ENCODE data around the gene ASIC2. TPM values are rescaled to one million over a fixed set of nuclear protein-coding genes. Genes with fewer than 3 reads are reported as not detected.

Gene ASIC2
- total RNA-seq, 1 experiment from 2014 or later, result 0.09 TPM

GRCh38 chr17:33273743-33274410 lies 19.2 kb downstream of the ASIC2 start:
- Histone ChIP-seq H3K9me3 (ENCODE audit: insufficient read depth, low read depth) (no peaks in the 10 kb centered on the region), H3K9me2 (ENCODE audit: insufficient read depth) (no peaks in the 10 kb centered on the region), H3K79me2 (ENCODE audit: low read depth) (no peaks in the 10 kb centered on the region), H3K27ac (no peak overlapping the region), H4K20me1 (ENCODE audit: insufficient read depth) (no peaks in the 10 kb centered on the region), H3K27me3 (ENCODE audit: insufficient read depth, low read depth) (peaks cover 16% of the 10 kb centered on the region; the same call in 1 of the 2 replicates), H3K36me3 (ENCODE audit: low read depth) (no peaks in the 10 kb centered on the region), H3K4me1 (replicated peaks; ENCODE audit: insufficient read depth) (no peaks in the 10 kb centered on the region), H3K4me3 (no peak overlapping the region), H2AFZ (no peak overlapping the region), H3F3A (ENCODE audit: insufficient read depth, low read depth) (no peaks in the 10 kb centered on the region), H3K4me2 (no peak overlapping the region)
- CTCF ChIA-PET, result no interaction called here
- no peak for TF ChIP-seq EZH2 (IDR thresholded peaks at IDR 0.05; ENCODE audit: low read depth)
- TF ChIP-seq, protein P1, sequence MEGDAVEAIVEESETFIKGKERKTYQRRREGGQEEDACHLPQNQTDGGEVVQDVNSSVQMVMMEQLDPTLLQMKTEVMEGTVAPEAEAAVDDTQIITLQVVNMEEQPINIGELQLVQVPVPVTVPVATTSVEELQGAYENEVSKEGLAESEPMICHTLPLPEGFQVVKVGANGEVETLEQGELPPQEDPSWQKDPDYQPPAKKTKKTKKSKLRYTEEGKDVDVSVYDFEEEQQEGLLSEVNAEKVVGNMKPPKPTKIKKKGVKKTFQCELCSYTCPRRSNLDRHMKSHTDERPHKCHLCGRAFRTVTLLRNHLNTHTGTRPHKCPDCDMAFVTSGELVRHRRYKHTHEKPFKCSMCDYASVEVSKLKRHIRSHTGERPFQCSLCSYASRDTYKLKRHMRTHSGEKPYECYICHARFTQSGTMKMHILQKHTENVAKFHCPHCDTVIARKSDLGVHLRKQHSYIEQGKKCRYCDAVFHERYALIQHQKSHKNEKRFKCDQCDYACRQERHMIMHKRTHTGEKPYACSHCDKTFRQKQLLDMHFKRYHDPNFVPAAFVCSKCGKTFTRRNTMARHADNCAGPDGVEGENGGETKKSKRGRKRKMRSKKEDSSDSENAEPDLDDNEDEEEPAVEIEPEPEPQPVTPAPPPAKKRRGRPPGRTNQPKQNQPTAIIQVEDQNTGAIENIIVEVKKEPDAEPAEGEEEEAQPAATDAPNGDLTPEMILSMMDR (conservative IDR thresholded peaks at IDR 0.05), result no peak
- no TSS peak for BruUV-seq (replicated peaks)
- intact Hi-C loops (cut with micrococcal nuclease; ENCODE audit: unreplicated experiment), result no loop called here
- no peak for DNase-seq
- POLR2A ChIA-PET (ENCODE audit: unreplicated experiment), result no interaction called here

- Histone ChIP-seq H3K4me3 (no peak overlapping the region), H3K9me2 (ENCODE audit: insufficient read depth) (no peaks in the 10 kb centered on the region), H3K79me2 (ENCODE audit: low read depth) (no peaks in the 10 kb centered on the region), H3K27ac (no peak overlapping the region), H2AFZ (no peak overlapping the region), H3K4me1 (replicated peaks; ENCODE audit: insufficient read depth) (no peaks in the 10 kb centered on the region), H3K27me3 (ENCODE audit: insufficient read depth, low read depth) (peaks cover 13% of the 10 kb centered on the region; the same call in 1 of the 2 replicates), H3K4me2 (no peak overlapping the region), H3K9me3 (ENCODE audit: insufficient read depth, low read depth) (no peaks in the 10 kb centered on the region), H3F3A (ENCODE audit: insufficient read depth, low read depth) (no peaks in the 10 kb centered on the region), H4K20me1 (ENCODE audit: insufficient read depth) (no peaks in the 10 kb centered on the region), H3K36me3 (ENCODE audit: low read depth) (no peaks in the 10 kb centered on the region)
- no peak for TF ChIP-seq EZH2 (IDR thresholded peaks at IDR 0.05; ENCODE audit: low read depth)
- TF ChIP-seq, protein P1 (conservative IDR thresholded peaks at IDR 0.05), result no peak
- no peak for DNase-seq
- POLR2A ChIA-PET (ENCODE audit: unreplicated experiment), result no interaction called here
- BruUV-seq (replicated peaks), result no TSS peak
- intact Hi-C loops (cut with micrococcal nuclease; ENCODE audit: unreplicated experiment), result no loop called here
- CTCF ChIA-PET, result no interaction called here
Measured at GRCh38 chr17:33273271-33273670, 19.8 kb downstream of the ASIC2 start.

- TF ChIP-seq, protein P1 (conservative IDR thresholded peaks at IDR 0.05), result no peak
- no peak for TF ChIP-seq EZH2 (IDR thresholded peaks at IDR 0.05; ENCODE audit: low read depth)
- DNase-seq, result no peak
- intact Hi-C loops (cut with micrococcal nuclease; ENCODE audit: unreplicated experiment), result no loop called here
- Histone ChIP-seq H3K4me2 (no peak overlapping the region), H2AFZ (no peak overlapping the region), H3K9me3 (ENCODE audit: insufficient read depth, low read depth) (no peaks in the 10 kb centered on the region), H3F3A (ENCODE audit: insufficient read depth, low read depth) (no peaks in the 10 kb centered on the region), H3K9me2 (ENCODE audit: insufficient read depth) (no peaks in the 10 kb centered on the region), H4K20me1 (ENCODE audit: insufficient read depth) (no peaks in the 10 kb centered on the region), H3K36me3 (ENCODE audit: low read depth) (no peaks in the 10 kb centered on the region), H3K4me1 (replicated peaks; ENCODE audit: insufficient read depth) (no peaks in the 10 kb centered on the region), H3K79me2 (ENCODE audit: low read depth) (no peaks in the 10 kb centered on the region), H3K27ac (no peak overlapping the region), H3K27me3 (ENCODE audit: insufficient read depth, low read depth) (peaks cover 5% of the 10 kb centered on the region; the same call in 1 of the 2 replicates), H3K4me3 (no peak overlapping the region)
- no TSS peak for BruUV-seq (replicated peaks)
- CTCF ChIA-PET, result no interaction called here
- POLR2A ChIA-PET (ENCODE audit: unreplicated experiment), result no interaction called here
Measured at GRCh38 chr17:33272438-33272837, 20.7 kb downstream of the ASIC2 start.
